Fibroblast of lung (primary cell): ENCODE results near the gene SLF2.

ENCODE experiments used
- EZH2 ChIP-seq: IDR thresholded peaks from 2 replicates; pipeline ENCODE4 v1.5.1; 2012; ENCODE audit warnings: low read length, control low read depth, mild to moderate bottlenecking; ENCODE audit errors: missing control alignments
- TF ChIP-seq, protein P1 (sequence below), 2 donors: IDR thresholded peaks in 1 of 2; conservative IDR thresholded peaks in 1 of 2; 1 replicate in 1 of 2; 2 replicates in 1 of 2; pipeline ENCODE4 v1.5.1; 2011 to 2012; ENCODE audit warnings: low read length in 2 of 2, control low read depth in 1 of 2, inconsistent platforms in 1 of 2, low read depth in 1 of 2, mild to moderate bottlenecking in 1 of 2

DNA sequence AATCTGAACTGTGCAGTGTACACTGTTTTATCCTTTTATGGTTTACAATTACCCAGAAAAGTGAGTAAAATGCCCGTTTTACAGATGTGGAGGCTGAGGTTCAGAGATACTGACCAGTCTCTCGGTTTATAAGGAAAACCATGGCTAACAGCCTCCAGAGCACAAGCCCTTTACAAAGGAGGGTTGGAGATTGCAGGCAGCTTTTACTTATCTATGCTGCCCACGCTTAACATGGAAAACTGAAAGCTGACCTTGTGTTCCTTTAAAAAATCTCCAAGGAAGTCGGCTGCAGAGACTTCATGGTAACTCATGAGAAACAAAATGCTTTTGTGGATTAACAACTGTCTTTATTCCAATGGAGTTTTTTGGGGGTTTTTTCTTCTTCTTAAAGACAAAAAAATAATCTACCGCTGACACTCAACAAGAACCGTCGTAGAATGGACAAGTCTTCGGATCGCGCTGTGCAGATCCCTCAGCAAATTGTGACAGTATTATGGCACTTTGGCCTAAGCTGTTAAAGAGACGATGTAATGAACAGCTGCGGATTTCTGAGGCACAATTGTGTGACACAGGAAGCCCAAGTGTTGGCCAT is 654 bp upstream of the SLF2 start:
- TF ChIP-seq, protein P1, sequence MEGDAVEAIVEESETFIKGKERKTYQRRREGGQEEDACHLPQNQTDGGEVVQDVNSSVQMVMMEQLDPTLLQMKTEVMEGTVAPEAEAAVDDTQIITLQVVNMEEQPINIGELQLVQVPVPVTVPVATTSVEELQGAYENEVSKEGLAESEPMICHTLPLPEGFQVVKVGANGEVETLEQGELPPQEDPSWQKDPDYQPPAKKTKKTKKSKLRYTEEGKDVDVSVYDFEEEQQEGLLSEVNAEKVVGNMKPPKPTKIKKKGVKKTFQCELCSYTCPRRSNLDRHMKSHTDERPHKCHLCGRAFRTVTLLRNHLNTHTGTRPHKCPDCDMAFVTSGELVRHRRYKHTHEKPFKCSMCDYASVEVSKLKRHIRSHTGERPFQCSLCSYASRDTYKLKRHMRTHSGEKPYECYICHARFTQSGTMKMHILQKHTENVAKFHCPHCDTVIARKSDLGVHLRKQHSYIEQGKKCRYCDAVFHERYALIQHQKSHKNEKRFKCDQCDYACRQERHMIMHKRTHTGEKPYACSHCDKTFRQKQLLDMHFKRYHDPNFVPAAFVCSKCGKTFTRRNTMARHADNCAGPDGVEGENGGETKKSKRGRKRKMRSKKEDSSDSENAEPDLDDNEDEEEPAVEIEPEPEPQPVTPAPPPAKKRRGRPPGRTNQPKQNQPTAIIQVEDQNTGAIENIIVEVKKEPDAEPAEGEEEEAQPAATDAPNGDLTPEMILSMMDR (conservative IDR thresholded peaks at IDR 0.05 in 1 of 2, IDR thresholded peaks at IDR 0.05 in 1 of 2; ENCODE audit: low read depth in 1 of 2, low read length in 2 of 2): no peak
- no peak for TF ChIP-seq EZH2
